Stimulated activated CD8-positive, alpha-beta memory T cell treated with anti-CD3 and anti-CD28 coated beads, Interleukin-7, amount 100 ng/mL, for 1 hour (primary cell): Measurements from ENCODE around the gene DNM1L.
"Not testable (repeated sequence)": the region's sequence is repeated elsewhere in the genome, so short reads cannot be mapped to it uniquely, and the experiment has no call there.

ENCODE experiments used
- DNase-seq, 2 donors: peaks; one replicate each; pipeline ENCODE4 v3.0.0-alpha.2; 2020; ENCODE audit warnings: low read depth in 2 of 2

The DNM1L gene

DNA sequence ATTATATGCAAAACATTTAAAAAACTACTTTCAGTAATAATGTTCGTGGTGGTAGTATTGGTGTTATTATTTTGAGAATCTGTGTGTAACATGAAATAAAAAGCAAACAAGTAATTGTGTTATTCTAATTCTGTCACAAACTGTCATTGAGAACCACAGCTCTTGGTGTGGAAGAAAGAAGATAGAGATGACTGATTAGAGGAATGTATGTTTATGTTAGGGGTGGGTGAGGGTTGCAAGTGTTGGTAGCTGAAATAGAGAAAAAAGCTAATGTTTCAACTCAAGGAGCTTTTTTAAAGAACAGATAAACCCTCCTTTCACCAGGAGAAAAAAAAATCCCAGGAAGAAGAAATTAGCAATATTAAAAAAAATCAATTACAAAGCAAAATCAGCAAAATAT is 18.3 kb downstream of the DNM1L start:
- no peak for DNase-seq

DNA sequence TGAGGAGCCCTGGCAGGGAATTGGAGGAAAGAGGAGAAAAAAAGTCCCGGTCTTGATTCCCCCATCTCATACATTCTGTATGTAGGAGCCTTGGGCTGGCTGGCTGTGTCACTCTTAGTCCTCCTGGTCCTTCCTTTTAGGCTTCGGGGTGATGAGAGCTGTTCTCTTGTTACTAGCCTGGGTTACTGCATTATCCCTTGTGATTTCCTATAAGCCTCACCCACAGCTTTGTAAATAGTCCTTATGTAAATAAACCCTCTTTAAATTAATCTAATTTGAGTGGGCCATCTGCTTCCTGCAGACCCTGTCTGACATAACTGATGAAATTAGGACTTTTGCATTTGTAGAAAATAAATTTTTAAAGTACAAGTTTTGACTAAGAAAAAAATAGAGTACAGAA is 19.2 kb downstream of the DNM1L start:
- no peak for DNase-seq

DNA sequence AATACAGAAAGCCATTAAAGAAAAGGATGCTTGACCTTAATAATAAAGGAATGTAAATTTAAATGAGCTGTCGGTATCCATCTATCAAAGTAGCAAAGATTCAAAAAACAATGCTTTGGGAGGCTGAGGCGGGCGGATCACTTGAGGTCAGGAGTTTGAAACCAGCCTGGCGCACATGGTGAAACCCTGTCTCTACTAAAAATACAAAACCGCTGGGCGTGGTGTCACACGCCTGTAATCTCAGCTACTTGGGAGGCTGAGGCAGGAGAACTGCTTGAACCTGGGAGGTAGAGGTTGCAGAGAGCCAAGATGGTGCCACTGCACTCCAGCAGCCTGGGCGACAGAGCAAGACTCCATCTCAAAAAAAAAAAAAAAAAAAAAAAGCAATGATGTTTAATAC is 20.3 kb downstream of the DNM1L start:
- not testable (repeated sequence) for DNase-seq

DNA sequence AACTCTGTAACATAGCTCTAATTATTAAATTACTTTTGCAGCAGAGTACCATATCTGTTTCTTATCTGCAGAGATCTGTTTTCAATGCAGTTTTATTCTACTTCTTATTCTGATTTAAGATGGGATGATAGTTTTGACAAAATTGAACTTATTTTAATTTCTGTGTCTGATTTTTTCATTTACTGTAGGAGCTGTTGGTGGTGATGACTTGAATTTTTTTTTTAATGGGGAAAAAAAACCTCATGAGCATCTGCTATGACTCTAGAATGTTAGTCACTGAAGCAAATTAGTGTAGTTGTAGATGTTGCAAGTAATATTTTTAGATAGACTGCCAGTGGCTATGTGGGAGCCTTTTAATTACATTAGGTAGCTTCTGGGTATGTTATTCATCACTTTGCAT is 23.4 kb downstream of the DNM1L start:
- DNase-seq, result no peak

DNA sequence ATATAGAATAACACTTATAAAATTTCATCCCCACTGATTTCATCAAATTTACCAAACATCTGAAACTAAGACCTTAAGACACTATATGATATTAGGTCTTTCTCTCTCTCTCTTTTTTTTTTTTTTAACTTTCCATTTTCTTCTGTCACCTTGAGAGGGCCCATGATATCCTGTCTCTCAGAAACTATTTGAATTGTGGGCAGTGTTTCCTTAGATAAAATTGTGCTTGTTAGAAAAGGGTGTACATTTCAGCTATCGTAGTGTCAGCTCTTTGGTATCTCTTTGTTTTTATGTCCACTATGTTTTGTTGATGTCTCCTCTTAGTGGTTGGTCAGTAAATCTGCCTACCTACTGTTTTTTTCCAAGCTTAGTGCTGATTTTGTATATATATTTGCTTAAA is 23.8 kb downstream of the DNM1L start:
- DNase-seq, result no peak

DNA sequence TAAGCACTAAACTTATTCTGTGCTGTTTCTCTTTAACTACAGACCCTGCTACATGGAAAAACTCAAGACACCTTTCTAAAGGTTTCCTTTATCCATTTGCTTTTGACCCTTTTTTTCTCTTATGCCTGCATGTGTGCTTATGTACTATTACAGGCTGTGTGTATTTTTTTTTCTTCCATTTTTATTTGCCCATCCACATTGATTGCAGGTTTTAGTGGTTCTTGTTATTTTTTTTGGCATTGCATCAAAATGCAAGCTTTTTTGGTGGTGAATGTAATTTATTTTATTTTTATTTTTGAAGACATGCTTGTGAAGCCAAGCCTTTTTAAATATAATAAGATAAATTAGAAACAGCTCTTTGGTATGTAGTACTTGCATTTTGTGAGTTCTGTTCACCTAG is 26.7 kb downstream of the DNM1L start:
- DNase-seq, result no peak

DNA sequence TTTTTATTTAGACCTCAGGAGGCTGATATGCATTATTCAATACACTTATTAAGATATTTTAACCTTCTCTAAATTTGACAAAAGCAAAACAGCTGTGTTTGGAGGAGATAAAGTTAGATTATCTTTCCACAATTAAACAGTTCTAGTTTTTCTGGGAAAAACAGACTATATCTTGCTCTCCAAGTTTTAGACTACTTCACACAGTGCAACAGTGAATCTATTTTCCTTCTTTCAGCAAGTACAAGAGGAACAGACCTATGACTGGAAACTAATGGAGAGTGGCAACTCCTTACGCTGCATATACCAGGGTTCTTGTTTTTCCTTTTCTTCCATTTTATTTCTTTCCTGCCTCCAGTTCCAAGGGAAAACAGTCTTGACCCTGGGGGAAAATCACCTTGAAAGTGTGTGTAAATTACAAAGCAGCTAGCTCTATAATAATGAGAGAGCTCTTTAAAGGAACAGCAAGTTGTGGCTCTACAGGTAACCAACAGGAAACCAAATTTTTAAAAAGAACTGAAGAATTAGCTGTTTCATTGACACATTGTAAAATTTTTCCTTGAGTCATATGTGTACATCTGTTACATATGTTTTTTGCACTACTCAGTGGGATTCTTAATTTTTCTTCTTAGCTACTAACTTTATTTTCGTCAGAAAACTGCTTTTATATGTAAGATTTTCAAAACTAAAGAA is 27.4 kb downstream of the DNM1L start:
- no peak for DNase-seq

DNA sequence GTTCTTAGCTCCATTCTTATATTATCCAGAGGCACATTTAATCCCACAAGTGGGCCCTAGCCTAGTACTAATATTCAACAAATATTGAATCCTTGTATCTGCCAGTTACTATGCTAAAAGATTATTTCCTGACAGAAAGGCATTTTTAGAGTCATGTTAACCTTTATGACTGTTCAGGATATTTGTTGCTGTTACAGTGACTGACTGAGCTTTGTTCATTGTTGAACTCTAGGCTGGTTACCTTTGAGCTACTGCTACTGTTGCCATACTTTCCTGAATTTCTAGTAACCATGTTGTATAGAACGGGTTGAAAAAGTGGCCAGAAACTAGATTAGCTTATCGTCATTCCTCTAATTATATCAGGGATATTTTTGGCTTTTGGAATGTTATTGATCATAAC is 29.8 kb downstream of the DNM1L start:
- no peak for DNase-seq

DNA sequence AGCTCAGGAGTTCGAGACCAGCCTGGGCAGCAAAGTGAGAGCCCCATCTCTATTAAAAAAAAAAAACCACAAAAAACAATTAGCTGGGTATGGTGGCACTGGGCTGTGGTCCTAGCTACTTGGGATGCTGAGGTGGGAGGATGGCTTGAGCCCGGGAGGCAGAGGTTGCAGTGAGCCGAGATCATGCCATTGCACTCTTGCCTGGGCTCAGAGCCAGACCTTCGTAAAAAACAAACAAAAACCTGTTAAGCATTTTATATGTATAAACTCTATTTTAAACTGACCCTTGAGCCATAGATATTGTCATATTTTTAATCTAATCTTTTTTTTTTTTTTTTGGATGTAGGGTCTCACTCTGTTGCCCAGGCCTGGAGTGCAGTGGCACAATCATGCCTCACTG is 35.7 kb downstream of the DNM1L start:
- DNase-seq, result no peak

DNA sequence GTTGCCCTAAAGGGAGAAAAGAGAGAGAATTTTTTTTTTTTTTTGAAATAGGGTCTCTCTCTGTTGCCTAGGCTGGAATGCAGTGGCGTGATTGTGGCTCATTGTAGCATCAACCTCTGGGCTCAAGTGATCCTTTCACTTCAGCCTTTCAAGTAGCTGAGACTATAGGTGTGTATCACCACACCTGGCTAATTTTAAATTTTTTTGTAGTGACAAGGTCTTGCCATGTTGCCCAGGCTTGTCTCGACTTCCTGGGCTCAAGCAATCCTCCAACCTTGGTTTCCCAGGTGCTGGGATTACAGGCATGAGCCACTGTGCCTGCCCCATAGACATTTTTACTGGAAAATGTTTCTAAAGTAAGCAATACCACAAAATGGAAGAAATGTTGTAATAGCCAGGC is 39.8 kb downstream of the DNM1L start:
- DNase-seq, result no peak

DNA sequence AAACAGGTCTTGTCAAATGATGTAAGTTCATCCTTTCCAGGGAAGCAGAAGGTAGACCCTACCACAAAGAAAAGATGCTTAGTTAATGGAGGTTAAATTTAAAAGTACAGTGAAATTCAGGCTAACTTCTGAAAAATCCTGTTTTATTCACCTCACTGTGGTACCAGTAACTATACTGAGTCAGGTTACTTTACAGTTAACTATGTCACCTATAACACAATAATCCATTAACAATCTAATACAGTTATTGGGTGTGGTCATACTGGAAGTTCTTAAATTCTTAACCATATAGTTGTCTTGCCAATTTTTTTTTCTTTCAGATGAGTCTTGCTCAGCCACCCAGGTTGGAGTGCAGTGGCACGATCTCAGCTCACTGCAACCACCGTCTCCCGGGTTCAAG is 46.2 kb downstream of the DNM1L start:
- not testable (repeated sequence) for DNase-seq

DNA sequence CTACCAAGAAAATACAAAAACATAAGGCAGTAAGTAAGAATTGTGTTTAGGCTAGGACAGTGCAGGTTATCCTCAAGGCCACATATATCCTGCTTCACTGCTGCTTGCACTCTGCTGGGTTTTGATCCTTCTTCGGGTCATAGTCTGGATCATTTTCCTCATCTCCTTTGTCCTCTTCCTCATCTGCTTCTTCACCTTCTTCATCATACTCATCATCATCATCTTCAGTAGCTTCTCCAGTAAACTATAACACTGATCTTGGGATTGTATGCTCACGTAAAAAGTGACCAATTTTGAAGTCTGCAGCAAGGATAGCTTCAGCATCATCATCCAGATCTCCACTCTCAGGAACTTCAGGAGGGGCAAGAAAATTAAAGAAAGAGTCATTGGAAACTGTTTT is 47.2 kb downstream of the DNM1L start:
- DNase-seq, result no peak

DNA sequence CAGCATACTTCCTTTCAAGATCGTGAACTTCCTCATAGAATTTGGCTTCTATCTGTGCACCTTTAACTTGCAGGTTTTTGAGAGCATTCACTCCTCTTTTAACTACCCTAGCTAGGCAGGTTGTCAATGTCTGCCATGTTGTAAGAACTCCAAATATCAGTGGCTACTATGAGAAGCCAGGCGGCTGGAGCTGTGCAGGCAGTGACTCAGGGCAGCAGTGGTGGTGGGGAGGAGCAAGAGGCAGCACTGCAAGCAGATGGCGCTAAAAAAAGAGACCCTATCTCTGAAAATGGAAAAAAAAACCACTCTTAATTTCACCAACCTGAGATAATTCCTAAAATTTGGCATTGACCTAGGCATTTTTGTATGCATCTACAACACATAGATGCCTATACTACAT is 48.1 kb downstream of the DNM1L start:
- no peak for DNase-seq

DNA sequence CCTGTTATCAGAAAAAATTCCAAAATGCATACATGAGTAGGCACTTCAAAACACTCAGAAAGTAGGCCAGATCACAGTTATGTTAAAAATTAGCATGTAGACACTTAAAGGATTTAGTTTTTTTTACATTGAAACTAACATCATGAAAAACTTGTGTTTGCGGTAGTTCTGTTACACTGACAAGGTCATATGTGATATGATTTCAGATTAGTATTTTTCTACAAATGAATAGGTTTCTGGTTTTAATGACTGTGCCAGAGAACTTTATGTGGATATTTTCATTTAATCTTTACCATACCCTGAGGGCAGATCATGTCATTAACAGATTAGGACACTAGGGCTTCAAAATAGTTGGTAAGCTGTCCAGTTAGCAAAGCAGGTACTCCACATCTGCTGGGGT is 55.9 kb downstream of the DNM1L start:
- DNase-seq, result no peak

DNA sequence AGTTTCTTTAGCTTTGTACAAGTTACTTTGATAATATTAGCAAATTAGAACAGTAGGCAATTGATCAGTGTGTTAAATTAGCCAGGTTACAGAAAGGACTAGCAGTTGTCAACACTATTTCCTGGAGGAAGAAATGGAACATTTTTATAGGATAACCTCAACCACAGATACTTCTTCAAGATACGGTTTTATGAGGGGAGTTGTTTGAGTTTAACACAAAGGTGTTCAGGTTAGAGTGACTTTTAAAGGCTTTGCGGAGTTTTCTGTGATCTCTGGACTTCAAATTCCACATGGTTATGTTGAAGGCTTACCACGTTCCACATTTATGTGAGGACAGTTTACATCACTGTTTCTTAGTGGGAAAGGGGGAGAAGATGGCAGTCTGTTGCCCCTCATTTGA is 57.3 kb downstream of the DNM1L start:
- DNase-seq, result no peak

DNA sequence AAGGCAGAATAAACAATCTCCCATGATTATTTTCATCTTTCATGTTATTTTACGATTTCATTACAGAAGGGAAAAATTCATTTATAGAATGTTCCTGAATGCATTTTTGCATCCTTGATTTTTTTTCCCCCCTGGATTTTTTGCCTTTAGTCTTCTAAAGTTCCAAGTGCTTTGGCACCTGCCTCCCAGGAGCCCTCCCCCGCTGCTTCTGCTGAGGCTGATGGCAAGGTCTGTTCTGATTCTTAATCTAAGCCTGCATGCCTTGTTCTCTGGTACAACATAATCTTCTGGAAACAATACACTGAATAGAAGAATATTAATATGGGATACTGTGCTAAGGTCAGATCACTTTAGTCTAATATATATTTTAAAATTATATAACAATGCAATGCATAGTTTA is 58.6 kb downstream of the DNM1L start:
- no peak for DNase-seq

DNA sequence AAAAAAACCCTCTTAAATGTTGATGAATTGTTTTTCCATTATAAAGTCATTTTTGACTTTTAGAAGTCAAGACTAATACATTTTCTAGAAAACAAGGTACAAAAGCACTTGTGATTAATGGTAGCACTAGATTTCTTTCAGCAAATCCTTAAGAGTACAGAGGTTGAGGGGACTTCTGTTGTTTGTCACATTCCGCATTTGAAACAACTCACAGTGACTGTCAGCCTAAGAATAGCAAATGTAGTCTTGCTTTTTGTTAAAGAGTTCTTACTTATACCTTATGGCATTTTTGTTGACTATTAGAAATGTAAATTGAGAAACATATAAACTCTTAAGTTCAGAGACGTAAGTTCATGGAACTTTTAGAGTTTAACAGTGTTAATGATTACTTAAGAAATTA is 60.2 kb downstream of the DNM1L start:
- no peak for DNase-seq

DNA sequence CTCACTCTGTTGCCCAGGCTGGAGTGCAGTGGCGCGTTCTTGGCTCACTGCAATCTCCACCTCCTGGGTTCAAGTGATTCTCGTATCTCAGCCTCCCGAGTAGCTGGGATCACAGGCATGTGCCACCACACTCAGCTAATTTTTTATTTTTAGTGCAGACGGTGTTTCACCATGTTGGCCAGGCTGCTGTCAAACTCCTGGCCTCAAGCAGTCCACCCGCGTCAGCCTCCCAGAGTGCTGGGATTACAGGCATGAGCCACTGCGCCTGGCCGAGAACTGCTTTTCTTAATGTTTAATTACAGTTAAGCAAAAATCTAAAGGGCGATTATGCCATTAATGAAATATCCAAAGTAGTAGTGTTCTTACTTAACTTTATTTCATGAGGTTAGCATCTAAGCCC is 63.0 kb downstream of the DNM1L start:
- no peak for DNase-seq

DNA sequence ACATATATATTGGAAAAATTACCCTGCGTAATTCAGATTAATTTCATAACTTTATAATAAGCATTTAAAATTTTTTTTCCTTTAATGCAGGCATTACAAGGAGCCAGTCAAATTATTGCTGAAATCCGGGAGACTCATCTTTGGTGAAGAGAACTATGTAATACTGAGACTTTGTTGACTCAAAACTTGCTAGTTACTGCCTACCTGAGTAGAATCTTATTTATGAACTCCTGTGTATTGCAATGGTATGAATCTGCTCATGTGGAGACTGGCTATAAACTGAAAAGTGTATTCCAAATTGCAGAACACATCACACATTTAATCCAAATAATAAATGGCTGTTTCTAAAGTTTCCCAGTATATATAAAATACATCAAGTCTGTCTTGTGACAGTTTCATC is 64.2 kb downstream of the DNM1L start:
- no peak for DNase-seq

DNA sequence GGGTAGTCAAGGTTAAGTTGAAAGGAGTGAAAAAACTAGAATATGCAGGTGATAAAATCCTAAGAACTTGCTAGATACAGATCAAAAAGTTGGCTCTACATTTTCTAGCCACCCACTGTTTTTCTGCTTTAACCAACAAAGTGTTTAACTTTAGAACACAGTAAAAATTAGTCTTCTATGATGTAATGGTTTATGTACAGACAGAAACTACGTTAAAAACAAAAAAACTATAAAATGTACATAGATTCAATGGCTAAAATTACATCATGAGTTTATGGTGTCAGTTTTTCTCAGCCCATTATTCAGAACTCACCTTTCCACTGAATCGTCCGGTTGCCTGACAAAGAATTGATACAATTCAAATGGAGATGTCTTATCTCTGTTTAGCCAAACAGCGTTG is 74.5 kb downstream of the DNM1L start:
- no peak for DNase-seq

DNA sequence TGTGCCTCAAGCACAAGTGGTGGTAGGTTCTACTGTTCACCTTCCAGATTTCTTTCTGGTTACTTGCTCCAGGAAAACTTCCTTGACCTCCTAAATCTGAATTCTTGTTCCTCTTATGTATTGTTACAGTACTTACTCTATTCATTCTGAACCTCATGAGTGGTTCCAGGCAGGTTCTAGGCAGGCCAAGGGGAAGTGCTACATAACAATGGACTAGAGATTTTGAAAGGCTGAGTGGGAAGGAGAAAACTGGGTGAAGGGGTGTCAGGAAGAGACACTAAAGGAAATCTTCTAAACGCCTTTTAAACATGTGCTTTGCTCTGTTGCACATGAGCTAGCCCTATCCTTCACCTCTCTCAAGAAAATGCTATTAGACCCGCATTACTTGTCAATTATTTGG is 75.0 kb downstream of the DNM1L start:
- no peak for DNase-seq

DNA sequence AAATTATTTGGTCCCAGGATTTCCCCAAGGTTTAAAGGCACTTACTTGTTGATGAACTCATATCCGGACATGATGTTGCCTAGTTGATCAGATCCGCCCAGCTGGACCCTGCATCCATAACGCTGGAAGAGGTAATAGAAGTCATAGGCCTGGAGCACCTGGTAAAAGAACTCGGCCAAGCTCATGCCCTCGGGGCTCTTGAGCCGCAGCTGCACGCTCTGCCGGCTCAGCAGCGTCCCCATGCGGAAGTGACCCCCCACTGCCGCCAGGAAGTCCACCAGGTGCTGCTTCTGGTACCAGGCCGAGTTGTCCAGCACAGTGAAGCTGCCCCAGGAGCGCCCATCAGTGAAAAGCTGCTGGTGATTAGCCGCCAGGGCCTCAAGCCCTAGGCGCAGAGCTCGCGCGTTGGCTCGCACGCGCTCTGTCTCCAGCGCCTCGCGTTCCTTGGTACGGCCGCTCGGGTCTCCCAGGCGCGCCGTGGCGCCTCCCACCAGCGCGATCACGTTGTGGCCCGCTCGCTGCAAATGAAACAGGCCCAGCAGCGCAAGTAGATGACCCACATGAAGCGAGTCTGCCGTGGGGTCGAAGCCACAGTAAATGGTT is 76.1 kb downstream of the DNM1L start:
- peak; percentile 25 to 37 for DNase-seq

DNA sequence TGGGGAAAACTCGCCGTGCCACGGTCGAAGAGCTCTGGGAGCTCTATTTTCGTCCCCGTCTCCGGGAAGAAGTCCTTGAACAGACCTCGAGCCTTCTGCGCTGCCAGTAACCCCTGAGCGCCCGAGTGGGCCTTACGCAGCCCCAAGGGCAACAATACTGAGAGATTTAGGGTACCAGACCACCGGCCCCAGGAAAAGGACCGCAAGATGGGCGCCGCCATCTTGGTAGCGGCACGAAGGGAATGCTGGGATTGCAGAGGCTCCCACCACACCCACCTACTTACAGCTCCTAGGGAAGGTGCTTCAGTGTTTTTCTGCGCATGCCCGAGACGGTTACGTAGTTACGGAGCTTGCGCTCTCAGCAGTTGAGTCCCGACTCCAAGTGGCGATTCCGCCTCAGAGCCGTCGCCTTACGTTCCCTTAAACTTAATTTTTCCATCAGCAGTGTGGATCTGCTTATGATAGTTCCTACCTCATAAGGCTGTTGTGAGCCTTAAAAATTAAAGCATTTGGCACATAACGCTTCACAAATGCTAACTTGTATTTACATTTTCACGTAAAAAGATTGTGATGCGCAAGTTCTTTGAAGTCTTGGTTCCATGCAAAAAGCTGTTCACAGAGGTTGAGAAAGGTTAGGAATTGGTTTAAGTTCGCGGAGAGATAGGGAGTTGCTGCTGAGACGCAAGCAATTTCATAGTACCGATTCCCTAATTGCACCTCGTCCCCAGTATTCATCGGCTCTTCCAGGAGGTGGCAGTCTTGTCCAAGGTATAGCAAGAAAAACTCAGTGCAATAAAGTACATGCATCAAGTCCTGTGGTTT is 76.8 kb downstream of the DNM1L start, which contains the start of gene YARS2:
Gene YARS2 (minus strand): TSS at position 244 of the 822 bp plus-strand sequence. CDS start 23 bp downstream, at position 221.
- DNase-seq, result peak; percentile 67 to 75
